HG02938 (cell line): Measurements from ENCODE around the gene EPHB2.

Experiments used
- ATAC-seq: cut with Tn5 transposase; IDR thresholded peaks from one replicate; pipeline ENCODE4 v1.9.1; 2021; ENCODE audit warnings: mild to moderate bottlenecking, moderate library complexity; ENCODE audit not compliant: unreplicated experiment

The EPHB2 gene

DNA sequence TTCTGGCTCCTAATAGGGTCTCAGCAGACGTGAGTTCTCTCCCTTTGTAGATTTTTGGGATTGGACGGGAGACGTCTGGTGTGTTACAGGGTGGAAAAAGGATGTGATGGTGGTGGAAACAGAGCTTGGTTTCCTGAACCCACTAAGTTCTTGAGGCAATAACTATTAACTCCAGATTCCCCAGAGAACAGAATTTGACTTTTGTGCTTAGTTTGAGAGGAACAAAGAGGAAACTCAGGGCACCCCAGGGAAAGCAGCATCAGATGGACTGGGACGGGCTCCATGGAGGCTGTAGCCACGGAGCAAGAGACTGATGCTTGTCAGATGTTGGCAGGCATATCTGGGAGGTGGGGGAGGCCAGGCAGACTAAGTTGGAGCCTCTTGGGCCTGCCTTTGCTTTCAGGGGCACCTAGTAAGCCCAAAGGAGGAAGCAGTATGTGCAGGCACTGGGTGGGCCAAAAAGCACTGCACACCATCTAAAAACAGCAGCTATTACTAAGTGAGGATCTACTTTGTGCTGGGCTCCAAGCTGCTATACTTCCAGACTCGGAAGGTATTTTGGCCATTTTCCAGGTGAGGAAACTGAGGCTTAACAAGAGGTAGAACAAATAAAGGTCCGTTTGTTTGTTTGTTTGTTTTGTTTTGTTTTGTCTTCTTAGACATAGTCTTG, 66.9 kb downstream of the EPHB2 start:
- no peak for ATAC-seq

DNA sequence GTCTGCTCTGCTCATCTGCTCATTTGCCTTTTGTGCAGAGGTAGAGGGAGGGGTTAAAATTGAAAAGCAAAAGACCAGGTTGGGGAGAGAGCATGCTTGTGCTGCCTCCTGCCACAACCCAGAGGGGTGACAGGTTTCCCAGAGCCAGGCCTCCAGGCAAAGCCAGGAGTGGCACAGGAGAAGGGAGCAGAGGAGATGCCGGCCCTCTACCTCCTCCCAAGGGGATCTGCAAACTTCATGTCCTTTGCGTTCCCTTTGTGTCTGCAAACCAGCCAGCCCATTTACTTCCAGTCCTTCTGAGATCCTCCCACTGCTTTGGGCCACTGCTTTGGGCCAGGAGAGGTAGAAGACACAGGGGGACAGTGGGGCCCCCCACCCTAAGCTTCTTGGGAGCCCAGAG, 67.8 kb downstream of the EPHB2 start:
- no peak for ATAC-seq

- ATAC-seq: no peak
Measured at GRCh38 chr1:22778862-22779520, 68.4 kb downstream of the EPHB2 start.

DNA sequence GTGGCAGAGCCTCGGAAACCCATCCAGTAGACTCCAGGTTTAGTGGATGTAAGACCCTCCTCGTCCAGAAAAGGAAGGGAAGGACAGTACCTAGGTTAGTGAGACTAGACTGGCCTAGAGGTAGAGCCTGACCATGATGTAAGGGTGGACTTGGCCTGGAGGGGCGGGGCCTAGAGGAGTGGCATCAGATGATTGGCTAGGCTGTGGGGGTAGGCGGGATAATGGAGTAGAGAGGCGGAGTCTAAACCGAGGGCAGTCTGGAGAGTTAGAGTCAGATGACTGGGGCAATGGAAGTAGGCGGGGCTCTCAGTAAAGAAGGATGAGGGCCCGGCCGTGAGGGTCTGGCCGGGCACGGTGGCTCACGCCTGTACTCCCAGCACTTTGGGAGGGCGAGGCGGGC, 70.1 kb downstream of the EPHB2 start:
- no peak for ATAC-seq

DNA sequence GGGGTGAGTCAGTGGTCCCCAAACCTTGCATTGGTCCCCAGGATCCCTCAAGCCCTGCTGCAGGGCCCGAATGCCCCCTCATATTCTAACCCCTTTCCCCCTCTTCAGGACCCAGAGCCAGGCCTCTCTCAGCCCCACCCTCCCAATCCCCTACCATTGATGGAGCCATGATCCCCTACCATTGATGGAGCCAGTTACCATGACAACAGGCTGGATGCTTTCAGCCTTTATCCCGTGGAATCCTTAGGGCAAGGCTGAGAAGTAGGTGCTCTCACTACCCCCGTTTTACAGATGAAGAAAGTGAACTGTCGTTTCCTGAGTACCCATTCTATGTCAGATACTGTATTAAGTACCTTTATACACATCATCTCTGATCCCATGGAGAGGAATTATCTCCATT, 70.8 kb downstream of the EPHB2 start:
- ATAC-seq: no peak

DNA sequence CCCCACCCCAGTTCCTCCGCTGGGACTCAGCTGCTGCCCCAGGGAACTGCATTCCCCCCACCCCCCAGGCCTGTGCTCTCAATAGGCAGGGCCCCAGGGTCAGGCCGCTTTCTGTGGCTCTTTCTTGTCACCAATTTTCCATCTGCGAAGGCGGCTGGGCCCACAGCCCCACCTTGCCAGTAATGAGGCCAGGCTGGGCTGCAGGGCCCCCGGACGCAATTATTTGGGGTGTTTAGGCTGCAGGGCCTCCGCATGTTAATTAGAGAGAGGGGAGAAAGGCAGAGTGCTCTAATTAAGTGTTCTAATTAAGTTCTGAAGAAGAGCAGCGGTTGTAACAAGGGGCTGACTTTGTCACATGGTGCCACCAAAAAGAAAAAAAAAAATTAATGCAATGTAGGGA, 71.8 kb downstream of the EPHB2 start:
- no peak for ATAC-seq

- no peak for ATAC-seq
Measured at GRCh38 chr1:22784317-22784716, 73.7 kb downstream of the EPHB2 start.

- ATAC-seq: no peak
Measured at GRCh38 chr1:22784737-22785136, 74.1 kb downstream of the EPHB2 start.

DNA sequence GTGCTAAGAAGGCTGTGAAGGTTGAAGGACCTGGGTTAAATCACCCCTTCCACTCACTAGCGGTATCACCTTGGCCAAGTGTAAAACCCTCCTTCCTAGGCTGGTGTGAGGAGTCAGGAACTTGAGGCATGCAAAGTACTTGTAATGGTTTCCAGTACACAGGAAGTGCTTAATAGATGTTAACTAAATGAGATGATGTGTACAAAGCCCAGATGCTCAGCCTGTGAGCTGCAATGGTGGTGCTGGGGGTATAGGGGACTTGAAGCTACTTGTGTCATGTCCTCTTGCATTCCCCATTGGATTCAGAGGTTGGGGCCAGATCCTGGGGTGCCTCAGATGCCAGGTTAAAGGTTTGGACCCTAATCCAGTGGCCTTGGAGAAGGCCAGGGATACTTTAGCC, 75.5 kb downstream of the EPHB2 start:
- no peak for ATAC-seq

DNA sequence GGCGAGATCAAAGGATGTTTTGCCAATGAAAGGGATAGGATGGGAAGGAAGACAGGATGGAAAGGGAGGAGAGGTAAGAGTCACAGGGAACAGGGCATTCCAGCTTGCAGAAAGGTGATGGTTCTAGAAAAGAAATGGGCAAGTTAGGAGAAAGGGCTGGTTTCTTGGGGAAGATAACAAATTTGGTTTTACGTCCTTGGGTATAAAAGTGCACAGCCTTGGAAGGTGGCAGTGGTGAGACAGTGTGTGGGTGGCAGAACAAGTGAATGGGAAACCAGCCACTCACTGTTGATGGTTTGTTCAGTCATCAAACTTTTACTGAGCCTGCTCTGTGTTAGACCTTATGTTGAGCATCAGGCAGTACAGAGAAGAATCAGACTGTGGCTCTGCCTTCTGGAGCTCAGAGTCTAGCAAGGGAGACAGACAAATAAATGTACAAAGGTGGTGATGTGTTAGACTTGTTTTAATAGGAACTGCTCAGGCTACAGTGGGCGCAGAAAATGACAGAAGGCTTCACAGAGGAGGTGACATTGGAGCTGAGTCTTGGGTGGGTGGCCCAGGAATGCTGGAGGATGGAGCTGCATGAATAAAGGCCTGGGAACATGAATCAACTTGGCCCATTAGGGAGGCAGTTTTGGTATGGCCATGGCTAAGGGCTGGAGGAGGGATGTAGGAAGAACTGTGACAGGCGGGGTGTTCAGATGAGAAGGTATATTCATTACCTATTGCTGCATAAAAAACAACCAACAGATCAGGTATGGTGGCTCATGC, 76.3 kb downstream of the EPHB2 start:
- no peak for ATAC-seq

GRCh38 chr1:22787636-22788035, 77.0 kb downstream of the EPHB2 start:
- no peak for ATAC-seq

DNA sequence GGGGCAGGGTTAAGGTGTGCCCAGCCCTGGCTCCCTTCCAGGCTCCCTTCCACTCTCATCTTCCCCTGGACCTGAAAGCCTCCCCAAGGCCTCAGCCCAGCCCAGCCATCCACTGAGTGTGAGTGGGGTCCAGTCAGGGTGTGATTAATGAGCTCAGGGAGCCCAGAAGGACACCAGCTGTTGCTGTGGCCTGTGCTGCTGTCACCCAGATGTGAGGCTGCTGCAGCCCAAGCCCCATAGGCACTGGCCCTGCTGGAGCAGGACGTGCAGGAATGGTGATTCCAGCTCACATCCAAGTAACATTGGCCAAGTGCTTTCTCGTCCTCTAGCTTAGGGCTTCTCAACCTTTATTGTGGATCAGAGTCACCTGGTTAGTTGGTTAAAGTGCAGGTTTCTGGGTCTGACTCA, 77.6 kb downstream of the EPHB2 start:
- no peak for ATAC-seq

DNA sequence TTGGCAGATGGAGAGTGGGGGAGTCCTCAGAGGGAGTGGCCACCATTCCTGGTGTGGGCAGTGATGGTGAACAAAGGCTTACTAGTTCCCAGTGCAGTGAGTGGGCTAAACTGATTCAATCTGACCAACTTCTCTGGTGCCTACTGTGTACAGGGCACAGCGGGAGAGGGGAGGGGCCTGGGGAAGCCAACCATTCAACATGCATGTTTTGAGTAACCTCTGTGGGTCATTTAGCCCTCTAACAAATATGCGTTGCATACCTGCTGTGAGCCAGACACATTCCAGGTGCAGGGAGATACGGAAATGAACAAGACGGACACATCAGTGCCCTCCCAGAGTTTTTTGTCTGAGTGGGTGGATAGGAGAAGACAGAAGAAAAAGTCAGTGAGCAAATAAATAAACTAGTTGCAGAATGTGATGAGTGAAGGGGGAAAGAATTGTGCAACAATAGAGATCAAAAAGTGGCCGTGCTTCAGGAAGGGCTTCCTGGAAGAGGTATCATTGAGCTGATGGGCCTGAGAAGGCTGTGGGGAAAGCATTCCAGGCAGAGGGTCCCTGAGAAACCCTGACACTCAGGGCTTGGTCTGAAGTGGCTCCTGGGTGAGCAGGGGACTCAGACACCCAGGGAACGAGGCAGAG, 78.8 kb downstream of the EPHB2 start:
- no peak for ATAC-seq

- no peak for ATAC-seq
Measured at GRCh38 chr1:22790232-22791008, 79.8 kb downstream of the EPHB2 start.

- ATAC-seq: no peak
Measured at GRCh38 chr1:22791831-22792347, 81.2 kb downstream of the EPHB2 start.

DNA sequence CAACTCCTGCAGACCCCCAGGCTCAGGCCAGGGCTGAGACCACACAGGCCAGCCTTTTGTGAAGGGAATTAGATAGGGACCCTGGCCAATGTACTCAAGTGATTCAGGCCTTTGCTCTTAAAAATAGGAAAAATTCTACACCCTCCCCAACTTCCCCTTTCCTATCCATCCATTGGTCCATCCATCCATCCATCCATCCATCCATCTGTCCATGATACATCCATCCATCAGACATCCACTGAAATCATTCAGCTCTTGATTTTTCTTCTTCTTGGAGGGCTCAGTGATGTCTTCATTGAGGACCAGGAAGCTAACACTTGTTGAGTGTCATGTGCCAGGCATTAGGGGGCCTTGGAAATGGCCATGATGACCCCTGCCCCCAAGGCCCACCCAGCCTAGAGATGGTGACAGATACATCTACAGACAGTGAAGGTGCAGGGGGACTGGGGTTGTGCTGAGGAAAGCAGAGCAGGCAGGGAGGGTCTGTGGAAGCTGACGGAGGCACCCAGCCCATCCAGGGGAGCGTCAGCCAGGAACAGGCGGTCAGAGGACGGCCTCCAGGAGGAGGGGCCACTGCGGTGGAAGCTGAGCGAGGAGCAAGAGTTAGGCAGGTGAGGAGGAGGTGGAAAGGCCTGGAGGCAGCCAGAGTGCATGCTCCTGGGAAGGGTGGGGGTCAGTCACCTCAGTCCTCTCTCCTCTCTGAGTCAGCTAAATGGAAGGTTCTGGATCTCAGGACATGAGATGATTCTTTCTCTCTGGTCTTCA, 81.9 kb downstream of the EPHB2 start:
- ATAC-seq: no peak

GRCh38 chr1:22793647-22794046, 83.0 kb downstream of the EPHB2 start:
- no peak for ATAC-seq

GRCh38 chr1:22794647-22795365, 84.2 kb downstream of the EPHB2 start:
- no peak for ATAC-seq

- ATAC-seq: no peak
Measured at GRCh38 chr1:22795366-22795714, 84.7 kb downstream of the EPHB2 start.
